ENCODE results near the gene SLC25A25. TPM values are rescaled to one million over a fixed set of nuclear protein-coding genes. Genes with fewer than 3 reads are reported as not detected.

SLC25A25 gene
- total and polyA plus RNA-seq, 2 donors (not counting 3 experiments of a cell fraction or from before 2014, with no cell fraction given), result 18.1 to 20.2 TPM

- TF ChIP-seq POLR2A (IDR thresholded peaks at IDR 0.05; ENCODE audit: low read depth, low read length) (no peak), JUN (IDR thresholded peaks at IDR 0.05; ENCODE audit: borderline replicate concordance, insufficient read depth, insufficient read length, low read depth) (no peak), MYC (IDR thresholded peaks at IDR 0.05; ENCODE audit: low read depth, low read length) (no peak), CTCF (IDR thresholded peaks at IDR 0.05; ENCODE audit: extremely low read depth in 1 of 2, insufficient read depth in 1 of 2, low read depth in 1 of 2, low read length in 2 of 2) (peak; percentile 58 to 67), MAX (IDR thresholded peaks at IDR 0.05; ENCODE audit: insufficient read depth, insufficient read length) (no peak), POLR2AphosphoS5 (IDR thresholded peaks at IDR 0.05; ENCODE audit: insufficient read depth, low read depth, low read length) (no peak), GATA2 (IDR thresholded peaks at IDR 0.05; ENCODE audit: insufficient read depth, insufficient read length, low read depth, low read length) (no peak)
- FAIRE-seq, result no peak
- Histone ChIP-seq H3K4me3 (replicated peaks in 1 of 3; ENCODE audit: insufficient read depth in 1 of 3, low read depth in 1 of 3, low read length in 3 of 3) (no peak overlapping the region), H3K27ac (ENCODE audit: insufficient read depth, low read depth, low read length) (no peak overlapping the region), H3K36me3 (ENCODE audit: control insufficient read depth in 2 of 2, extremely low read depth in 1 of 2, insufficient read depth in 2 of 2, low read length in 2 of 2) (peaks cover 0 to 16% of the 10 kb centered on the region in 2 experiments), H3K9me1 (replicated peaks; ENCODE audit: control insufficient read depth, extremely low read depth, insufficient read depth, low read length) (no peaks in the 10 kb centered on the region), H3K9ac (replicated peaks; ENCODE audit: extremely low read depth, insufficient read depth, low read length) (no peak overlapping the region), H3K79me2 (ENCODE audit: control insufficient read depth, insufficient read depth, low read length) (peaks cover 11% of the 10 kb centered on the region), H3K9me3 (replicated peaks; ENCODE audit: control insufficient read depth, insufficient read depth, low read length) (no peaks in the 10 kb centered on the region), H3K4me1 (ENCODE audit: control insufficient read depth, extremely low read depth, insufficient read depth, low read length) (peaks cover 11% of the 10 kb centered on the region), H3K4me2 (ENCODE audit: insufficient read depth, low read length) (no peak overlapping the region), H2AFZ (ENCODE audit: low read depth, low read length) (no peak overlapping the region), H3K27me3 (ENCODE audit: control insufficient read depth in 2 of 2, insufficient read depth in 2 of 2, low read length in 2 of 2) (no peaks in the 10 kb centered on the region), H4K20me1 (replicated peaks; ENCODE audit: control insufficient read depth, extremely low read depth, insufficient read depth, low read length) (no peaks in the 10 kb centered on the region)
- peak; percentile 56 for DNase-seq (ENCODE audit: low read depth, low spot score)
- ChIA-PET CTCF (interaction anchor here (0.6 to 2.1 kb wide), 13 partner anchors 7 to 181 kb away, joined by 3 to 12 read pairs (median 4); partner anchors contain the start of genes BBLN and NAIF1), POLR2A (no interaction called here)
- no TSS peak for BruUV-seq (replicated peaks)
- intact Hi-C loops (cut with micrococcal nuclease) (no loop called here), dilution Hi-C loops (cut with MboI; ENCODE audit: extremely low pct_ligation_motif_present, low sequenced_read_pairs) (no loop called here)
These were observed 57.0 kb downstream of the SLC25A25 start for GRCh38 chr9:128124873-128125579.

Data from endothelial cell of umbilical vein (primary cell).